Smooth muscle cell (in vitro differentiated cells): Measurements from ENCODE around the gene RASSF5. TPM values are rescaled to one million over a fixed set of nuclear protein-coding genes. Genes with fewer than 3 reads are reported as not detected.

Source experiments
- DNase-seq: peaks from one replicate; lab custom pipeline; 2025; ENCODE audit not compliant: unreplicated experiment; lab: John Stamatoyannopoulos, UW
- H2AFZ ChIP-seq: fragments of 200-600 bp; sonication (generic); 2 replicates; pipeline ENCODE4 v1.6.0; 2016; ENCODE audit warnings: antibody characterized with exemption, low read depth, mild to moderate bottlenecking
- H3F3A ChIP-seq: fragments of 200-600 bp; sonication (generic); 2 replicates; pipeline ENCODE4 v1.6.0; 2017; ENCODE audit warnings: antibody characterized with exemption, low read depth
- H3K27ac ChIP-seq: fragments of 200-600 bp; sonication (generic); 2 replicates; pipeline ENCODE4 v1.5.1; 2016; ENCODE audit warnings: low read depth, mild to moderate bottlenecking
- H3K27me3 ChIP-seq: fragments of 200-600 bp; sonication (generic); 2 replicates; pipeline ENCODE4 v1.6.1; 2016; ENCODE audit warnings: low read depth, mild to moderate bottlenecking
- H3K36me3 ChIP-seq: fragments of 200-600 bp; sonication (generic); 2 replicates; pipeline ENCODE4 v1.5.1; 2016; ENCODE audit warnings: low read depth
- H3K4me1 ChIP-seq: fragments of 200-600 bp; sonication (generic); 2 replicates; pipeline ENCODE4 v1.5.1; 2016; ENCODE audit warnings: low read depth
- H3K4me2 ChIP-seq: fragments of 200-600 bp; sonication (generic); 2 replicates; pipeline ENCODE4 v1.6.0; 2016; ENCODE audit warnings: mild to moderate bottlenecking
- H3K4me3 ChIP-seq: fragments of 200-600 bp; sonication (generic); 2 replicates; pipeline ENCODE4 v1.5.1; 2016; ENCODE audit warnings: mild to moderate bottlenecking
- H3K79me2 ChIP-seq: fragments of 200-600 bp; sonication (generic); 2 replicates; pipeline ENCODE4 v1.6.0; 2016; ENCODE audit warnings: low read depth, mild to moderate bottlenecking
- H3K9ac ChIP-seq: fragments of 200-600 bp; sonication (generic); 2 replicates; pipeline ENCODE4 v1.6.0; 2016; ENCODE audit warnings: low read depth
- H3K9me3 ChIP-seq: fragments of 200-600 bp; sonication (generic); replicated peaks from 2 replicates; pipeline ENCODE4 v1.5.1; 2016; ENCODE audit warnings: low read depth
- H4K20me1 ChIP-seq: fragments of 200-600 bp; sonication (generic); 2 replicates; pipeline ENCODE4 v1.6.0; 2016; ENCODE audit warnings: low read depth
- WGBS: methylation state at CpG from one replicate; pipeline ENCODE4 v1.1.7; 2016; ENCODE audit warnings: low lambda C conversion rate; 5-methylcytosine and 5-hydroxymethylcytosine counted together
- polyA plus RNA-seq: library from polyadenylated mRNA; unstranded; fragments of >200 nt; fragmentation: Nextera tagmentation; extraction: Ambion mirVana; gene quantifications from 2 replicates; pipeline ENCODE4 v1.2.1, GENCODE V29; 2016
- total RNA-seq: library from RNA; depleted of rRNA; stranded (reverse); fragments of >200 nt; gene quantifications from 2 replicates; pipeline ENCODE4 v1.2.3, GENCODE V29; 2014
- TF ChIP-seq, protein P1 (sequence below): fragments of 200-600 bp; sonication (generic); IDR thresholded peaks from 2 replicates; pipeline ENCODE4 v1.5.1; 2017; ENCODE audit warnings: borderline replicate concordance, mild to moderate bottlenecking, antibody characterized with exemption; ENCODE audit not compliant: insufficient read depth, poor library complexity, severe bottlenecking

The RASSF5 gene
- total and polyA plus RNA-seq, 2 experiments from 2014 or later = 2.6 to 3.3 TPM

- 96% methylated on average over 3 of the region's 3 CpGs for WGBS
- H4K20me1 ChIP-seq = no peaks in the 10 kb centered on the region
- no peak overlapping the region for H3K4me2 ChIP-seq
- no peak overlapping the region for H3K4me3 ChIP-seq
- H3K9ac ChIP-seq = no peak overlapping the region
- H3F3A ChIP-seq = peaks cover 10% of the 10 kb centered on the region
- H3K36me3 ChIP-seq = no peaks in the 10 kb centered on the region
- no peaks in the 10 kb centered on the region for H3K9me3 ChIP-seq
- DNase-seq = no peak
- H3K27me3 ChIP-seq = no peaks in the 10 kb centered on the region
- TF ChIP-seq, protein P1, sequence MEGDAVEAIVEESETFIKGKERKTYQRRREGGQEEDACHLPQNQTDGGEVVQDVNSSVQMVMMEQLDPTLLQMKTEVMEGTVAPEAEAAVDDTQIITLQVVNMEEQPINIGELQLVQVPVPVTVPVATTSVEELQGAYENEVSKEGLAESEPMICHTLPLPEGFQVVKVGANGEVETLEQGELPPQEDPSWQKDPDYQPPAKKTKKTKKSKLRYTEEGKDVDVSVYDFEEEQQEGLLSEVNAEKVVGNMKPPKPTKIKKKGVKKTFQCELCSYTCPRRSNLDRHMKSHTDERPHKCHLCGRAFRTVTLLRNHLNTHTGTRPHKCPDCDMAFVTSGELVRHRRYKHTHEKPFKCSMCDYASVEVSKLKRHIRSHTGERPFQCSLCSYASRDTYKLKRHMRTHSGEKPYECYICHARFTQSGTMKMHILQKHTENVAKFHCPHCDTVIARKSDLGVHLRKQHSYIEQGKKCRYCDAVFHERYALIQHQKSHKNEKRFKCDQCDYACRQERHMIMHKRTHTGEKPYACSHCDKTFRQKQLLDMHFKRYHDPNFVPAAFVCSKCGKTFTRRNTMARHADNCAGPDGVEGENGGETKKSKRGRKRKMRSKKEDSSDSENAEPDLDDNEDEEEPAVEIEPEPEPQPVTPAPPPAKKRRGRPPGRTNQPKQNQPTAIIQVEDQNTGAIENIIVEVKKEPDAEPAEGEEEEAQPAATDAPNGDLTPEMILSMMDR = no peak
- no peak overlapping the region for H2AFZ ChIP-seq
- H3K79me2 ChIP-seq = no peaks in the 10 kb centered on the region
- H3K4me1 ChIP-seq = peaks cover 15% of the 10 kb centered on the region
- no peak overlapping the region for H3K27ac ChIP-seq
These were observed 44.6 kb downstream of the RASSF5 start for GRCh38 chr1:206551986-206552326.

DNA sequence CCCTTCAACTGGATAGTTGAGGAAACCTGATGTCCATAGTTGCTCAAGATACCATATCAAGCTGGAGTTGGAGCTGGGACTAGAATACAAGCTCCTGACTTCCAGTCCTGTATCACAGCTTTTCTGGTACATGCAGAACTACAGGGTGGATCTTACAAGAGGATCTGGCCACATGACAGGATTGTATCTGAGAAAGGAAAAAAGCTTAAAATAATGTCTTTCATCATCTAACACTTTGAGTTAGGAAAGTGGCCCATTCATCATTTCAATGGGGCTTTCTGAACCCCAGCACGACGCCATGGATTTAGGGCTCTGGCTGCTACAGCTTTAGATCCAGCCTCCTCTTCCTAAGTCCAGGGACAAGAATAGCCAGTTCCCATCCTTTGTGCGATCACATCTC lies 46.9 kb downstream of the RASSF5 start:
- H3K4me1 ChIP-seq = peaks cover 21% of the 10 kb centered on the region

DNA sequence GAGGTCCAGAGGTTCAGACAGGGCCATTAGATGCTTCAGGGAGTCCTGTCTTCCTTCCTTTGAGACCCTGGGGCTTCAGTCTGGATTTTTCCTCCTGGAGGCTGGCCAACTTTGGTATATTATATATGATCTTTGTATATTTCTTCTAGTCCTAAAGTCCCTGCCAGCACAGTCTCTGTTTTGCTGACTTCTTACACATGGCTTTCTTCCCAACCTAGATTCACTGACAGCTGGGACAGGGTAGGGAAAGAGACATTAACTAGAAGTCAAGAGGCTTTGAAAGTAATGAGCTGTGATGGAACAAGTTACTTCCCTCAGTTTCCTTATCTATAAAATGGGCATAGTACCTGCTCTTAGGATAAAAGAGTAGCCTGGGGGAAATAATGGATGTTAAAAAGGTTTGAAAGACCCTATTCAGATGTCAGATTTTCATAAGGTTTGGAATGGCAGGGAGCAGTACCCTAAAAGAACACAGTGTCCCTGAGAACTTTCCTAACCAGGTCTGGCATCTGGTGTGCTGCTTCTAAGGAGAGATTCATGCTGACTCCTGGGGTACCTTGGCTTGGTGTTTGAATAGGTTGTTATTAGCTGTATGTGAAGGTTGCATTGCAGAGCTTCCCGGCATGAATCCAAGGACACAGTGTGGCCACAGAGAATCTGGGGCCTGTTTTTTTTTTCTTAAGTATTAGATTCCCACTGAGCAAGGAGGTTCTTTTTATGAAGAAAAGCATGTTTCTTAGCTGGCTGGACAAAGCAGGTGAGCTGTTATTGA lies 47.6 kb downstream of the RASSF5 start:
- Histone ChIP-seq H4K20me1 (no peaks in the 10 kb centered on the region), H3K4me2 (no peak overlapping the region), H3F3A (peaks cover 10% of the 10 kb centered on the region), H3K36me3 (no peaks in the 10 kb centered on the region), H3K9ac (no peak overlapping the region), H3K4me3 (no peak overlapping the region), H3K9me3 (no peaks in the 10 kb centered on the region), H3K27me3 (no peaks in the 10 kb centered on the region), H3K4me1 (peaks cover 25% of the 10 kb centered on the region), H2AFZ (no peak overlapping the region), H3K27ac (no peak overlapping the region), H3K79me2 (no peaks in the 10 kb centered on the region)
- WGBS = 75% methylated on average over 1 of the region's 1 CpG
- no peak for DNase-seq
- TF ChIP-seq, protein P1 = no peak

More for the DNA sequence above, 46.9 kb downstream of the RASSF5 start:
- Histone ChIP-seq H3F3A (peaks cover 10% of the 10 kb centered on the region), H3K4me3 (no peak overlapping the region), H3K9ac (no peak overlapping the region), H3K79me2 (no peaks in the 10 kb centered on the region), H2AFZ (no peak overlapping the region), H3K27me3 (no peaks in the 10 kb centered on the region), H3K36me3 (no peaks in the 10 kb centered on the region), H4K20me1 (no peaks in the 10 kb centered on the region), H3K27ac (no peak overlapping the region), H3K4me2 (no peak overlapping the region), H3K9me3 (no peaks in the 10 kb centered on the region)
- no peak for DNase-seq
- WGBS = 88% methylated on average over 3 of the region's 3 CpGs
- TF ChIP-seq, protein P1 = no peak

GRCh38 chr1:206555473-206555935 lies 48.2 kb downstream of the RASSF5 start:
- Histone ChIP-seq H2AFZ (no peak overlapping the region), H4K20me1 (no peaks in the 10 kb centered on the region), H3K79me2 (no peaks in the 10 kb centered on the region), H3K27me3 (no peaks in the 10 kb centered on the region), H3K4me3 (no peak overlapping the region), H3K9me3 (no peaks in the 10 kb centered on the region), H3K27ac (no peak overlapping the region), H3K4me1 (peaks cover 28% of the 10 kb centered on the region), H3F3A (peaks cover 10% of the 10 kb centered on the region), H3K36me3 (no peaks in the 10 kb centered on the region), H3K4me2 (peak overlapping the region; percentile 12), H3K9ac (no peak overlapping the region)
- TF ChIP-seq, protein P1 = no peak
- no peak for DNase-seq
- 25% methylated on average over 10 of the region's 10 CpGs for WGBS
